ENCODE data around the gene AMT.

- TF ChIP-seq CTCF (IDR thresholded peaks at IDR 0.05), result no peak
- no peak for TF ChIP-seq POLR2A (IDR thresholded peaks at IDR 0.05)
These were observed 39.9 kb upstream of the AMT start for GRCh38 chr3:49462222-49462621.
